Activated CD4-positive, alpha-beta T cell treated with anti-CD3 and anti-CD28 coated beads, Interleukin-2, amount 50 U/mL, for 4 hours (primary cell): ENCODE data around the gene ZPBP2.
"Not testable (repeated sequence)": the region's sequence is repeated elsewhere in the genome, so short reads cannot be mapped to it uniquely, and the experiment has no call there.

Experiments used
- DNase-seq, 2 experiments: peaks; one replicate each; pipeline ENCODE4 v3.0.0-alpha.2; 2020

ZPBP2 gene

DNA sequence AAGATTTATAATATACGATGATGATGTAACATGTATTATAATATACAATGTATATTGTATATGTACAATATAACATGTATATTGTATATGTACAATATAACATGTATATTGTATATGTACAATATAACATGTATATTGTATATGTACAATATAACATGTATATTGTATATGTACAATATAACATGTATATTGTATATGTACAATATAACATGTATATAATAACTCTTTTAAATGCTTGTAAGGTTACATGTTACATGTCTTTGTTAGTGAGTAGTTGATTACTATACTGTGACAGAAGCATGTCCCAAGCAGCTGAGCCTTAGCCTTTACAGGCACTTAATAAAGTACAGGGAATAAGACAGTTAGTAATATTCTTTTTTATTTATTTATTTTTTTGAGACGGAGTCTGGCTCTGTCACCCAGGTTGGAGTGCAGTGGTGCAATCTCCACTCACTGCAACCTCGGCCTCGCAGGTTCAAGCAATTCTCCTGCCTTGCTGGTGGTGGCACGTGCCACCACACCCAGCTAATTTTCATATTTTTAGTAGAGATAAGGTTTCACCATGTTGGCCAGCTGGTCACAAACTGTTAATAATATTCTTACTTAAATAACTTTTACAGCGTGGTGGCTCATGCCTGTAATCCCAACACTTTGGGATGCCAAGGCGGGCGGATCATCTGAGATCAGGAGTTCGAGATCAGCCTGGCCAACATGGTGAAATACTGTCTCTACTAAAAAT, 11.9 kb upstream of the ZPBP2 start:
- DNase-seq: not testable (repeated sequence)

- no peak for DNase-seq
These were observed 6.8 kb upstream of the ZPBP2 start for GRCh38 chr17:39861235-39861634.

- no peak for DNase-seq
These were observed 4.6 kb upstream of the ZPBP2 start for GRCh38 chr17:39863244-39863917.

- peak; percentile 69 to 78 for DNase-seq
These were observed 3.9 kb upstream of the ZPBP2 start, which contains the start of gene IKZF3 for GRCh38 chr17:39863918-39864746. IKZF3 (minus strand) TSS chr17:39864312; CDS start chr17:39864126, 186 bp downstream.

DNA sequence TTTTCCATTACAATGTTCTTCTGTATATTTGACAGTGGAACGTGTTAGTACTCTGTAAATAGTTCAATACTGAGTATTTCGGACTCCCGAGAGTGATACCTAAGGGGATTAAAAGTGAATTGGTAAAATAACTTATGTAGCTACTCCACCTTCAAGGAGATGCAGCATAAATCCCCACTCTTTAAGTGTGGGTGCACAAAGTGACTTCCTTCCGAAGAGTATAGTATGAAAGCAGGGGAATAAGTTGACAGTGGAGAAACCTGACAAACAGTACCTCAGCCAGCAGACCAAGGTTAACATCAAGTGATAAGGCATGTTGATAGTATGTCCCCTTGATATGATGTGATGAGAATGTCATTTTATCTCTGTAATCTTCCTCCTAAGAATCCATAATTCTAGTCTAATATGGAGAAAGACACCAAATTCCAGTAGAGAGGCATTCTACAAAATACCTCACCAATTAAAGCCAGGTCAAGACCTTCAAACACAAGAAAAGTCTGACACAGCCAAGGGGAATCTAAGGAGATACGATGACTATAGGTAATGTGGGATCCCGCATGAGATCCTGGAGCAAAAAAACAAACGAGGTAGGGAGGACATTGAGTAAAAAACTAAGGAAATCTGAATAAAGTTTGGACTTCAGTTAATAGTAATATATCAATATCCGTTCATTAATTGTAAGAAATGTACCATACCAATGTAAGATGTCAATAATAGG, 1.8 kb upstream of the ZPBP2 start:
- DNase-seq: no peak

DNA sequence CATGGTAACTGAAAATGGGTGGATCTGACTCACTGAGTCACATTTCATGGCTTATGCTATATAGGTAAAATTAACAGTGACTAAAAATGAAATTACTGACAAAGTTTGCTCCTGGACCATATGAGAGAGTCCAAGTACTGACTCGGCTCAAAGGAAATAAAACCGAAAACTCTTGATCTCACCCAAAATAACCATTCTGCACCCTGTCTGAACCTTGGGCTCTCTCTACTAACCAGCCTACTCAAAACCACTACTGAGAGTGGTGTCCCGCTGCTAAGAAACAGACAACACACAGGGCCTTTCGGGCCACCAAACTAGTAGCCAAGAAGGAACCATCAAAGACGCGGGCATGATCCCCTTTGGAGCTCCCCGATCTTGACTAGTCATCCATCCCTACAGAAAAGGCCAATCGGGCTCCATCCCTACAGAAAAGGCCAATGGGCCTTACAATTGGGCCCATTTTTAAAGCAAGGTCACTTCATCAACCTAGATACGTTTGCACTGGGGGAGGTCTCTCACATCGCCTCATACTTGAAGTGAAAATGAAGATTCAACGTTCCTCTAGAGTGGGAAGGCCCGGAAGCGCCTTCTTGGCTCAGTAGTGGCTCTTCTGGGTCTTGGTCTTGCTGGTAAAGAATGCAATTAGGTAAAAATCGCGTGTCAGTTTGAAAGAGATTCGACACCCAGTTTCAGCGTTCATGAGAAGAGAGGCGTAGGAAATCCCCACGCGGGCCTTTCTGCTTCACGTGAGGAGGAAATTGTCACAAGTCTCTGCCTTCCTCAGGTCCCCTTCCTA, 720 bp upstream of the ZPBP2 start:
- DNase-seq: peak; percentile 57 to 58

GRCh38 chr17:39868554-39868942, 546 bp downstream of the ZPBP2 start:
- DNase-seq: no peak

DNA sequence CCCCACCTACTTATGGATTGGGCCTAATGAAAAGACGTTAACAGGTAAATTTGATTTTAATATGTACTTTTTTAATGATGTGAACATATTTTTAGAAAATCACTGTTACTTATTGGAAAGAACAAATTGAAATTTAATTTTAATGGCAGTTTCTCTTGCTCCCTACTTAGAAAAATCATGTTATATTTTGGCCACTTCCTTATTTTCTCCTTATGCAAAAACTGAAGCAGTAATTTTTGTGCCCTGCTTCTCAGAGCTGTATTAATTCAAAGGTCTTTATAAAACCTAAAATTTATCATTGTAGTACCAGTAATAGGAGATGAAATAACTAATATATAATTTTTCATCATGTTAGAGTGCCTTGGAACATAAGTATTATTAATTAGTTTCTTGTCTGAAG, 2.8 kb downstream of the ZPBP2 start:
- no peak for DNase-seq

DNA sequence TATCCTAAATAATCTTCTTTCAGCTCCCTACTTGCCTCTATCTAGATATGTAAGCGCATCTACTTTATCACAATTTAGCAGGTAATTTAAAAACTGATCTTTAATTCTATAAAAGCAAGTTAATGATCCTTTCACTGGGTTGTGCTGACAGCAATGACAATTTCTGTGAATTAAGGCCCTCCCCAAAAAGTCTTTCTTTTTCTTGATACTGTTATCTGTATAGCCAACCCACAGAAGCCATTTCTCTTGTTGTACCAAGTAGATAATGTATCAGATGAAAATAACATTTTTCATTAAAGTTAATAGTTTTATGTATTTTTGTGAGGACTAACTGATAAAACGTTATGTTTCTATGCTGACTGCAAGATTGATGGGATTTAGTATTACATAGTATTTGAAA, 3.8 kb downstream of the ZPBP2 start:
- no peak for DNase-seq

- no peak for DNase-seq
These were observed 4.7 kb downstream of the ZPBP2 start for GRCh38 chr17:39872751-39873150.

DNA sequence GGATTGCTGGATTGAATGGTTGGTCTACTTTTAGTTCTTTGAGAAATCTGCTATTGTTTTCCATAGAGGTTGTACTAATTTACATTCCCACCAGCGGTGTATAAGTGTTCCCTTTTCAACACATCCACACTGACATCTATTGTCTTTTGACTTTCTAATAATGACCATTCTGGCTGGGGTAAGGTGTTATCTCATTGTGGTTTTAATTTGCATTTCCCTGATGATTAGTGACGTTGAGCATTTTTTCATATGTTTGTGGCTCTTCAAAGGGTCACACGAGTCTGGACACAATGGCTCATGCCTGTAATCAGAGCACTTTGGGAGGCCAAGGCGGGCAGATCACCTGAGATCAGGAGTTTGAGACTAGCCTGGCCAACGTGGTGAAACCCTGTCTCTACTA, 18.1 kb downstream of the ZPBP2 start:
- DNase-seq: not testable (repeated sequence)

DNA sequence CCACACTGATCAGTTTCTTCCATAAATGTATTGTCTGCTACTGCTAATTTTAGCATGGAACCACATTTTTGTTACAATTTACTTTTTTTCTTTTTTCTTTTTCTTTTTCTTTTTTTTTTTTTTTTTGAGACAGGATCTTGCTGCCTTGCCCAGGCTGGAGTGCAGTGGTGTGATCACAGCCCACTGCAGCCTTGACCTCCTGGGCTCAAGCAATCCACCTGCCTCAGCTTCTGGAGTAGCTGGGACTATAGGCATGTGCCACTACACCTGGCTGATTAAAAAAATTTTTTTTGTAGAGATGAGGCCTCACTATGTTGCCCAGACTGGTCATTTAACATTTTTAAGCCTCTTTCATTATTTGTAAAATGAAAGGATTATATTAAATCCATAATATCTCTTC, 19.1 kb downstream of the ZPBP2 start:
- DNase-seq: no peak

- no peak for DNase-seq
These were observed 21.2 kb downstream of the ZPBP2 start for GRCh38 chr17:39889200-39889599.

GRCh38 chr17:39894681-39895376, 26.8 kb downstream of the ZPBP2 start:
- no peak for DNase-seq

GRCh38 chr17:39898088-39898487, 30.1 kb downstream of the ZPBP2 start:
- no peak for DNase-seq

GRCh38 chr17:39899215-39899614, 31.2 kb downstream of the ZPBP2 start:
- DNase-seq: no peak

DNA sequence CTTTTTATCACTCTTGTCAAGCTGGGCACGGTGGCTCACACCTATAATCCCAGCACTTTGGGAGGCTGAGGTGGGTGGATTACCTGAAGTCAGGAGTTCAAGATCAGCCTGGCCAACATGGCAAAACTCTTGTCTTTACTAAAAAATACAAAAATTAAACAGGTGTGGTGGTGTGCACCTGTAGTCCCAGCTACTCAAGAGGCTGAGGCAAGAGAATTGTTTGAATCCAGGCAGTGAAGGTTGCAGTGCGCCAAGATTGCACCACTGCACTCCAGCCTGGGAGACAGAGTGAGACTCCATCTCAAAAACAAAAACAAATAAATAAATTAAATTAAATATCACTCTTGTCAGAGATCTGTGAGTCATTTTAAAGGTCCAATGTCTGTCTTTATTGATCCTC, 34.0 kb downstream of the ZPBP2 start:
- DNase-seq: not testable (repeated sequence)

DNA sequence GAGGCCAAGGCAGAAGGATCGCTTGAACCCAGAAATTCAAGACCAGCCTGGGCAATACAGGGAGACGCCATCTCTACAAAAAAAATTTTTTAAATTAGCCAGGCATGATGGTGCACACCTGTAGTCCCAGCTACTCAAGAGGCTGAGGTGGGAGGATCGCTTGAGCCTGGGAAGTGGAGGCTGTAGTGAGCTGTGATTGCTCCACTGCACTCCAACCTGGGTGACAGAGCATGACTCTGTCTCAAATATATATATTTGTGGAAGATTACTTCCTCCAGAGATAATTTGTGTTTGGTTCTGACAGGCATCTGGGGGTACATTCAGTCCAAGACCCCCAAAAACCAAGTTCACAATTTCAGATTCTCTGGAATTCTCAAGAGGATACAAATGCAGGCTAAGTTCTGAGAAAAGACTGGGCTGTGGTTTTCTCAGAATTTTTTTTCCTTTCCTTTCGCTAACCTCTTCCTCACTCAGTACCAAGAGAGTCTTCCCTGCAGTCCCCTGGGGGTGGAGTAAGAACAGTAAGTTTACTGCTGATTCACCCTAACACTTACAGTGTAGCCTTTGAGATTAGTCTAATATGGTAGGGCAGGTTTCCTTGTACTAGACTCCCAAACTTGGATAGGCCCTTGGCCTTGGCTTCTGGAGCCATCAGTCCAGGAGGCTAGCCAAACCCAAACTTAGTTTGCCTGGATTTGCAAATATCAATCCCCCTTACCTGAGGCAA, 35.3 kb downstream of the ZPBP2 start:
- no peak for DNase-seq

DNA sequence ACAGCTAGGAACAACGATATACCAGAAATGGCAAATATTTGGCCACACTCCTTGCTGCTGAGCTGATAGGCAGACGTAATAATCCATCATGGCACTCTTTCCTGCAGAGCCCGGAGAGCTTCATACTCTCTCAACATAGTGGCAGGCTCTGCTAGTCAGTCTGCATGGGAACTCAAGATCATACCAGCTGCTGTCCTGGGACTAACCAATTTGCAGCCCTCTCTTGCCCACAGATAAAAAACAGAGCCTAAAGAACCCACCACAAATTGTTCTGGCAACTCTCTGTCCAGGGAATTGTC, 36.9 kb downstream of the ZPBP2 start:
- DNase-seq: no peak

GRCh38 chr17:39908789-39909352, 40.9 kb downstream of the ZPBP2 start:
- no peak for DNase-seq

GRCh38 chr17:39913989-39914388, 46.0 kb downstream of the ZPBP2 start:
- no peak for DNase-seq
